ENCODE data around the gene ALDH3B2. TPM values are rescaled to one million over a fixed set of nuclear protein-coding genes. Genes with fewer than 3 reads are reported as not detected.

Gene ALDH3B2
- total and polyA plus RNA-seq, 2 of the 8 experiments (the other 6 are each of a cell fraction or from before 2014, with no cell fraction given), result not detected

GRCh38 chr11:67640021-67640757, 34.2 kb downstream of the ALDH3B2 start (continued):
- TF ChIP-seq KDM5A (IDR thresholded peaks at IDR 0.05; ENCODE audit: low read length) (no peak), TBP (IDR thresholded peaks at IDR 0.05; ENCODE audit: low read depth, low read length) (no peak), BRCA1 (IDR thresholded peaks at IDR 0.05; ENCODE audit: low read depth, low read length) (no peak), SP4 (IDR thresholded peaks at IDR 0.05; ENCODE audit: low read length) (peak; percentile 50; the same call in 1 of the 2 replicates)

Data from H1 (cell line).